Lower leg skin (tissue), 3 donors: Measurements from ENCODE around the gene SLC9A9.

ENCODE experiments used
- CTCF ChIP-seq, 3 donors: fragments of 450-650 bp; IDR thresholded peaks; one replicate each; pipeline ENCODE4 v1.5.1; 2016; ENCODE audit warnings: antibody characterized with exemption in 3 of 3, mild to moderate bottlenecking in 3 of 3, moderate library complexity in 2 of 3
- POLR2A ChIP-seq, 2 donors: fragments of 450-650 bp; IDR thresholded peaks; one replicate each; pipeline ENCODE4 v1.6.1; 2016 to 2017; ENCODE audit warnings: antibody characterized with exemption in 2 of 2, mild to moderate bottlenecking in 1 of 2, moderate library complexity in 1 of 2

GRCh38 chr3:143326983-143327778, 521.1 kb downstream of the SLC9A9 start:
- TF ChIP-seq CTCF (IDR thresholded peaks at IDR 0.05) (no peak), POLR2A (IDR thresholded peaks at IDR 0.05) (no peak)
